ENCODE data around the gene LRBA. TPM values are rescaled to one million over a fixed set of nuclear protein-coding genes. Genes with fewer than 3 reads are reported as not detected.

LRBA gene
- total and polyA plus RNA-seq, 8 donors = 43.3 to 62.5 (median 52.3) TPM

GRCh38 chr4:150479657-150480056, 535.4 kb downstream of the LRBA start:
- intact Hi-C loops (cut with DNase I) = no loop called here
- Histone ChIP-seq H3K9me3 (no peaks in the 10 kb centered on the region), H3K4me1 (no peaks in the 10 kb centered on the region), H3K27ac (no peak overlapping the region), H3K36me3 (no peaks in the 10 kb centered on the region), H3K27me3 (no peaks in the 10 kb centered on the region), H3K4me3 (no peak overlapping the region)
- ATAC-seq (peak; percentile 29), DNase-seq (peak in 2 of 4 donors; percentile 7 to 35)
- TF ChIP-seq CTCF (IDR thresholded peaks at IDR 0.05) = no peak

DNA sequence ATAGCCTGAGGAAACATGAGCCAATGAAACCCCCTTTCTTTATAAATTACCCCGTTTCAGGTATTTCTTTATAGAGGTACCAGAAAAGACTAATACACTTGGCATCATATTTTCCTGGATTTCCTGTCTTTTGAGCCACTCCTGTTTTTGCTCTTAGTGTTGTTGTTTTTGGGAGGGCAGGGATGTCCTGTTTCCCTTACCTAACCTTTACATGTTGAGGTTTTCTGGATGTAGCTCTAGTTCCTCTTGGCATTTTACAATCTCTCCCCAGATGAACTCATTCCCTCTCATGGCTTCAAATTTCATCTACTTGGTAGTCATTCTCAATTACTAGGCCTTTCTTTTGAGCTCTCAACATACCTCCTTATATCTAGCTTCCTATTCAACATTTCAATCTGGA, 537.2 kb downstream of the LRBA start:
- Histone ChIP-seq H3K27ac (no peak overlapping the region), H3K4me3 (no peak overlapping the region), H3K36me3 (no peaks in the 10 kb centered on the region), H3K4me1 (no peaks in the 10 kb centered on the region), H3K9me3 (no peaks in the 10 kb centered on the region), H3K27me3 (no peaks in the 10 kb centered on the region)
- intact Hi-C loops (cut with DNase I) = no loop called here
- ATAC-seq (no peak), DNase-seq (no peak)
- TF ChIP-seq CTCF (IDR thresholded peaks at IDR 0.05) = no peak

GRCh38 chr4:150476776-150477175, 538.3 kb downstream of the LRBA start:
- Histone ChIP-seq H3K27ac (no peak overlapping the region), H3K36me3 (no peaks in the 10 kb centered on the region), H3K4me3 (no peak overlapping the region), H3K9me3 (no peaks in the 10 kb centered on the region), H3K27me3 (no peaks in the 10 kb centered on the region), H3K4me1 (no peaks in the 10 kb centered on the region)
- intact Hi-C loops (cut with DNase I) = no loop called here
- ATAC-seq (no peak), DNase-seq (no peak)
- no peak for TF ChIP-seq CTCF (IDR thresholded peaks at IDR 0.05)

DNA sequence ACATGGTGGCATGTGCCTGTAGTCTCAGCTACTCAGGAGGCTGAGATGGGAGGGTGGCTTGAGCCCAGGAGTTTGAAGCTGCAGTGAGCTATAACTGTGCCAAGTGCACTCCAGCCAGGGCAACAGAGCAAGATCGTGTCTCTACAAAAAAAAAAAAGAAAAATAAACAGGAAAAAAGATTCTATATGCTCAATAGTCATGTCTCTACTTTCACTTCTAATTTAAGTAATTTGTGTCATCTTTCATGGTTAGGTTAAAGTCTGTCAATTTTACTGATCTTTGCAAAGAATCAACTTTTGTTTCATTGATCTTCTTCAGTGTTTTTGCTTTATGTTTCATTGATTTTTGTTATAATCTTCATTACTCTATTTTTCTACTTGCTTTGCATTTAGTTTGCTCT, 539.3 kb downstream of the LRBA start:
- Histone ChIP-seq H3K4me1 (no peaks in the 10 kb centered on the region), H3K27ac (no peak overlapping the region), H3K27me3 (no peaks in the 10 kb centered on the region), H3K36me3 (no peaks in the 10 kb centered on the region), H3K4me3 (no peak overlapping the region), H3K9me3 (no peaks in the 10 kb centered on the region)
- TF ChIP-seq CTCF (IDR thresholded peaks at IDR 0.05) = no peak
- no peak for ATAC-seq
- no peak for DNase-seq
- intact Hi-C loops (cut with DNase I) = no loop called here

DNA sequence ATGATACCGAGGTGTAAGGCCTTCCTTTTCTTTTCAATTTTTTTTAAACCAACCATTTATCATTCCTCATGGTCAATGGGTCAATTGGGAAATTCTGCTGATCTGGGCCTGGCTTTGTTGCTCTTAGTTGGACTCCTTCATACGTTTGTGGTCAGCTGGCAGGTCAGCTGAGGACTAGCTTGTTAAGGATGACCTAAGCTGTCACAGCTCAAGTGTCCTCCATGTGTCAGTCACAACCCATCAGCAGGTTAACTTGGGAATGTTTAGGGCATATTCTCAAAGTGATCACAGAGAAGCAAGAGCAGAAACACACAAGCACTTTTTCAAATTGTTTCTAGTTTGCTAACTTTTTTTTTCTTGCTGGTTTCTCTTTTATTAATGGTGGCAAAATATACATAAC, 550.6 kb downstream of the LRBA start:
- Histone ChIP-seq H3K36me3 (no peaks in the 10 kb centered on the region), H3K9me3 (no peaks in the 10 kb centered on the region), H3K4me1 (no peaks in the 10 kb centered on the region), H3K27me3 (no peaks in the 10 kb centered on the region), H3K27ac (no peak overlapping the region), H3K4me3 (no peak overlapping the region)
- TF ChIP-seq CTCF (IDR thresholded peaks at IDR 0.05) = no peak
- DNase-seq (no peak), ATAC-seq (no peak)
- intact Hi-C loops (cut with DNase I) = no loop called here
